GM19452 (cell line): ENCODE results near the gene AFTPH.

ENCODE experiments used
- ATAC-seq: cut with Tn5 transposase; IDR thresholded peaks from one replicate; pipeline ENCODE4 v1.9.1; 2021; ENCODE audit not compliant: unreplicated experiment

The AFTPH gene

GRCh38 chr2:64523666-64524603, at the start of gene AFTPH:
AFTPH (plus strand) TSS chr2:64524328; CDS start chr2:64551475, 27,147 bp downstream.
- peak; percentile 89 for ATAC-seq

- no peak for ATAC-seq
These were observed 49.5 kb upstream of the AFTPH start for GRCh38 chr2:64474636-64475035.

- no peak for ATAC-seq
These were observed 47.1 kb upstream of the AFTPH start for GRCh38 chr2:64477037-64477436.

- no peak for ATAC-seq
These were observed 46.1 kb upstream of the AFTPH start for GRCh38 chr2:64477979-64478378.

GRCh38 chr2:64478502-64479230, 45.5 kb upstream of the AFTPH start:
- no peak for ATAC-seq

GRCh38 chr2:64479259-64480117, 44.6 kb upstream of the AFTPH start:
- ATAC-seq: no peak

- no peak for ATAC-seq
These were observed 42.5 kb upstream of the AFTPH start for GRCh38 chr2:64481665-64482064.

GRCh38 chr2:64482243-64482642, 41.9 kb upstream of the AFTPH start:
- ATAC-seq: no peak

- ATAC-seq: no peak
These were observed 41.2 kb upstream of the AFTPH start for GRCh38 chr2:64482765-64483504.

GRCh38 chr2:64485331-64485730, 38.8 kb upstream of the AFTPH start:
- ATAC-seq: no peak

- ATAC-seq: no peak
These were observed 38.2 kb upstream of the AFTPH start for GRCh38 chr2:64485961-64486360.

- ATAC-seq: no peak
These were observed 36.7 kb upstream of the AFTPH start for GRCh38 chr2:64487256-64488049.

- ATAC-seq: no peak
These were observed 35.8 kb upstream of the AFTPH start for GRCh38 chr2:64488050-64488974.

- ATAC-seq: no peak
These were observed 34.9 kb upstream of the AFTPH start for GRCh38 chr2:64489081-64489751.

GRCh38 chr2:64491426-64491825, 32.7 kb upstream of the AFTPH start:
- ATAC-seq: no peak

GRCh38 chr2:64492272-64492671, 31.9 kb upstream of the AFTPH start:
- no peak for ATAC-seq

- ATAC-seq: no peak
These were observed 31.3 kb upstream of the AFTPH start for GRCh38 chr2:64492821-64493220.

- ATAC-seq: no peak
These were observed 30.3 kb upstream of the AFTPH start for GRCh38 chr2:64493788-64494187.
